ENCODE data around the gene MSH3.

GRCh38 chr5:80712919-80713318 is 58.5 kb downstream of the MSH3 start:
- TF ChIP-seq ZNF596 (tag by site-specific recombination; IDR thresholded peaks at IDR 0.05) (no peak), GLI4 (tag by site-specific recombination; IDR thresholded peaks at IDR 0.05) (no peak), RBAK (tag by site-specific recombination; IDR thresholded peaks at IDR 0.05) (no peak)
- TF ChIP-seq, protein P1, sequence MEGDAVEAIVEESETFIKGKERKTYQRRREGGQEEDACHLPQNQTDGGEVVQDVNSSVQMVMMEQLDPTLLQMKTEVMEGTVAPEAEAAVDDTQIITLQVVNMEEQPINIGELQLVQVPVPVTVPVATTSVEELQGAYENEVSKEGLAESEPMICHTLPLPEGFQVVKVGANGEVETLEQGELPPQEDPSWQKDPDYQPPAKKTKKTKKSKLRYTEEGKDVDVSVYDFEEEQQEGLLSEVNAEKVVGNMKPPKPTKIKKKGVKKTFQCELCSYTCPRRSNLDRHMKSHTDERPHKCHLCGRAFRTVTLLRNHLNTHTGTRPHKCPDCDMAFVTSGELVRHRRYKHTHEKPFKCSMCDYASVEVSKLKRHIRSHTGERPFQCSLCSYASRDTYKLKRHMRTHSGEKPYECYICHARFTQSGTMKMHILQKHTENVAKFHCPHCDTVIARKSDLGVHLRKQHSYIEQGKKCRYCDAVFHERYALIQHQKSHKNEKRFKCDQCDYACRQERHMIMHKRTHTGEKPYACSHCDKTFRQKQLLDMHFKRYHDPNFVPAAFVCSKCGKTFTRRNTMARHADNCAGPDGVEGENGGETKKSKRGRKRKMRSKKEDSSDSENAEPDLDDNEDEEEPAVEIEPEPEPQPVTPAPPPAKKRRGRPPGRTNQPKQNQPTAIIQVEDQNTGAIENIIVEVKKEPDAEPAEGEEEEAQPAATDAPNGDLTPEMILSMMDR (tag by site-specific recombination; IDR thresholded peaks at IDR 0.05), result no peak

Data from HEK293 (cell line).